ENCODE data around the gene PTPRF.

DNA sequence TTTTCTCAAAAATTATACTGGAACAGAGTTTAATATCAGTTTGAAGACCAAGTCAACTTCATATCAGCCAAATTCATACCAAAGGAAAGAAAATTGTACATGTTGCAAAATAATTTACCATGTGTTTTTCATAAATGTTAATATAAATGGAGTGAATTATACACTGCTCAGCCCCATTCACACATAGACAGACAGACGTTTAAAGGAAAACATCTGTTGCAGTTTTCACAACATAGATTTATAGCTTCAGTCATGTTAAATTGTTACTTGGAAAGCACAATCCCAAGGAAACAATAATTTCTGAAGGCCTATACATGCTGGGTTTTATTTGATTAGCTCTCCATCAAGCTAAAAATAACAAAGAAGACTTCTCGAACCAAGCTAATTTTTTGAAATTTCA, 49.2 kb upstream of the PTPRF start:
- no peak for TF ChIP-seq POLR2A (IDR thresholded peaks at IDR 0.05)
- TF ChIP-seq, protein P1, sequence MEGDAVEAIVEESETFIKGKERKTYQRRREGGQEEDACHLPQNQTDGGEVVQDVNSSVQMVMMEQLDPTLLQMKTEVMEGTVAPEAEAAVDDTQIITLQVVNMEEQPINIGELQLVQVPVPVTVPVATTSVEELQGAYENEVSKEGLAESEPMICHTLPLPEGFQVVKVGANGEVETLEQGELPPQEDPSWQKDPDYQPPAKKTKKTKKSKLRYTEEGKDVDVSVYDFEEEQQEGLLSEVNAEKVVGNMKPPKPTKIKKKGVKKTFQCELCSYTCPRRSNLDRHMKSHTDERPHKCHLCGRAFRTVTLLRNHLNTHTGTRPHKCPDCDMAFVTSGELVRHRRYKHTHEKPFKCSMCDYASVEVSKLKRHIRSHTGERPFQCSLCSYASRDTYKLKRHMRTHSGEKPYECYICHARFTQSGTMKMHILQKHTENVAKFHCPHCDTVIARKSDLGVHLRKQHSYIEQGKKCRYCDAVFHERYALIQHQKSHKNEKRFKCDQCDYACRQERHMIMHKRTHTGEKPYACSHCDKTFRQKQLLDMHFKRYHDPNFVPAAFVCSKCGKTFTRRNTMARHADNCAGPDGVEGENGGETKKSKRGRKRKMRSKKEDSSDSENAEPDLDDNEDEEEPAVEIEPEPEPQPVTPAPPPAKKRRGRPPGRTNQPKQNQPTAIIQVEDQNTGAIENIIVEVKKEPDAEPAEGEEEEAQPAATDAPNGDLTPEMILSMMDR (IDR thresholded peaks at IDR 0.05), result no peak

Measured in lower leg skin (tissue), 3 donors.